NCI-H1417 (cell line): ENCODE measurements around the gene GLUL.

Experiments used
- DNase-seq, 3 experiments: peaks; one replicate each; lab custom pipeline; 2025; lab: John Stamatoyannopoulos, UW

GLUL gene

GRCh38 chr1:182391362-182392049 lies at the start of gene GLUL:
GLUL (minus strand) TSS chr1:182391790; CDS start chr1:182388737, 3,053 bp downstream.
- peak; percentile 97 to 99 (median 98) for DNase-seq

GRCh38 chr1:182438326-182438725 lies 46.7 kb upstream of the GLUL start:
- no peak for DNase-seq

GRCh38 chr1:182433580-182433979 lies 42.0 kb upstream of the GLUL start:
- DNase-seq, result no peak

- DNase-seq, result no peak
Measured at GRCh38 chr1:182431278-182431677, 39.7 kb upstream of the GLUL start.

- no peak for DNase-seq
Measured at GRCh38 chr1:182430263-182431068, 38.9 kb upstream of the GLUL start.

- DNase-seq, result no peak
Measured at GRCh38 chr1:182428043-182428442, 36.5 kb upstream of the GLUL start.

- no peak for DNase-seq
Measured at GRCh38 chr1:182426442-182427430, 35.1 kb upstream of the GLUL start.

GRCh38 chr1:182415789-182416188 lies 24.2 kb upstream of the GLUL start:
- no peak for DNase-seq

GRCh38 chr1:182413969-182414368 lies 22.4 kb upstream of the GLUL start:
- DNase-seq, result no peak

GRCh38 chr1:182413486-182413885 lies 21.9 kb upstream of the GLUL start:
- DNase-seq, result no peak

- DNase-seq, result no peak
Measured at GRCh38 chr1:182410620-182411273, 19.2 kb upstream of the GLUL start.

GRCh38 chr1:182410138-182410537 lies 18.5 kb upstream of the GLUL start:
- no peak for DNase-seq

GRCh38 chr1:182408435-182409075 lies 17.0 kb upstream of the GLUL start:
- no peak for DNase-seq

- no peak for DNase-seq
Measured at GRCh38 chr1:182407724-182408123, 16.1 kb upstream of the GLUL start.

GRCh38 chr1:182406012-182406411 lies 14.4 kb upstream of the GLUL start:
- no peak for DNase-seq

- DNase-seq, result no peak
Measured at GRCh38 chr1:182405578-182405977, 14.0 kb upstream of the GLUL start.

- DNase-seq, result no peak
Measured at GRCh38 chr1:182404781-182405180, 13.2 kb upstream of the GLUL start.

- no peak for DNase-seq
Measured at GRCh38 chr1:182400567-182400966, 9.0 kb upstream of the GLUL start, which contains the start of gene TEDDM1. TEDDM1 (minus strand) TSS chr1:182400667; CDS start chr1:182400485, 182 bp downstream.

GRCh38 chr1:182397653-182398393 lies 6.2 kb upstream of the GLUL start:
- no peak for DNase-seq

- no peak for DNase-seq
Measured at GRCh38 chr1:182395906-182396305, 4.3 kb upstream of the GLUL start.
